Measurements from ENCODE around the gene CD27. TPM values are rescaled to one million over a fixed set of nuclear protein-coding genes. Genes with fewer than 3 reads are reported as not detected.

The CD27 gene
- total and polyA plus RNA-seq, 2 of the 8 experiments (the other 6 are each of a cell fraction or from before 2014, with no cell fraction given), result 0.28 to 0.39 TPM

- TF ChIP-seq POU5F1 (IDR thresholded peaks at IDR 0.05; ENCODE audit: low read depth, low read length) (no peak), GTF2F1 (IDR thresholded peaks at IDR 0.05; ENCODE audit: borderline replicate concordance, low read depth, low read length) (no peak), SAP30 (IDR thresholded peaks at IDR 0.05; ENCODE audit: insufficient read depth, insufficient replicate concordance, low read length) (no peak), POLR2AphosphoS5 (IDR thresholded peaks at IDR 0.05; ENCODE audit: low read depth, low read length) (no peak), TAF7 (optimal IDR thresholded peaks at IDR 0.05; ENCODE audit: borderline replicate concordance, low read depth, low read length) (no peak), USF2 (IDR thresholded peaks at IDR 0.05; ENCODE audit: low read length) (no peak)
- TF ChIP-seq, protein P1, sequence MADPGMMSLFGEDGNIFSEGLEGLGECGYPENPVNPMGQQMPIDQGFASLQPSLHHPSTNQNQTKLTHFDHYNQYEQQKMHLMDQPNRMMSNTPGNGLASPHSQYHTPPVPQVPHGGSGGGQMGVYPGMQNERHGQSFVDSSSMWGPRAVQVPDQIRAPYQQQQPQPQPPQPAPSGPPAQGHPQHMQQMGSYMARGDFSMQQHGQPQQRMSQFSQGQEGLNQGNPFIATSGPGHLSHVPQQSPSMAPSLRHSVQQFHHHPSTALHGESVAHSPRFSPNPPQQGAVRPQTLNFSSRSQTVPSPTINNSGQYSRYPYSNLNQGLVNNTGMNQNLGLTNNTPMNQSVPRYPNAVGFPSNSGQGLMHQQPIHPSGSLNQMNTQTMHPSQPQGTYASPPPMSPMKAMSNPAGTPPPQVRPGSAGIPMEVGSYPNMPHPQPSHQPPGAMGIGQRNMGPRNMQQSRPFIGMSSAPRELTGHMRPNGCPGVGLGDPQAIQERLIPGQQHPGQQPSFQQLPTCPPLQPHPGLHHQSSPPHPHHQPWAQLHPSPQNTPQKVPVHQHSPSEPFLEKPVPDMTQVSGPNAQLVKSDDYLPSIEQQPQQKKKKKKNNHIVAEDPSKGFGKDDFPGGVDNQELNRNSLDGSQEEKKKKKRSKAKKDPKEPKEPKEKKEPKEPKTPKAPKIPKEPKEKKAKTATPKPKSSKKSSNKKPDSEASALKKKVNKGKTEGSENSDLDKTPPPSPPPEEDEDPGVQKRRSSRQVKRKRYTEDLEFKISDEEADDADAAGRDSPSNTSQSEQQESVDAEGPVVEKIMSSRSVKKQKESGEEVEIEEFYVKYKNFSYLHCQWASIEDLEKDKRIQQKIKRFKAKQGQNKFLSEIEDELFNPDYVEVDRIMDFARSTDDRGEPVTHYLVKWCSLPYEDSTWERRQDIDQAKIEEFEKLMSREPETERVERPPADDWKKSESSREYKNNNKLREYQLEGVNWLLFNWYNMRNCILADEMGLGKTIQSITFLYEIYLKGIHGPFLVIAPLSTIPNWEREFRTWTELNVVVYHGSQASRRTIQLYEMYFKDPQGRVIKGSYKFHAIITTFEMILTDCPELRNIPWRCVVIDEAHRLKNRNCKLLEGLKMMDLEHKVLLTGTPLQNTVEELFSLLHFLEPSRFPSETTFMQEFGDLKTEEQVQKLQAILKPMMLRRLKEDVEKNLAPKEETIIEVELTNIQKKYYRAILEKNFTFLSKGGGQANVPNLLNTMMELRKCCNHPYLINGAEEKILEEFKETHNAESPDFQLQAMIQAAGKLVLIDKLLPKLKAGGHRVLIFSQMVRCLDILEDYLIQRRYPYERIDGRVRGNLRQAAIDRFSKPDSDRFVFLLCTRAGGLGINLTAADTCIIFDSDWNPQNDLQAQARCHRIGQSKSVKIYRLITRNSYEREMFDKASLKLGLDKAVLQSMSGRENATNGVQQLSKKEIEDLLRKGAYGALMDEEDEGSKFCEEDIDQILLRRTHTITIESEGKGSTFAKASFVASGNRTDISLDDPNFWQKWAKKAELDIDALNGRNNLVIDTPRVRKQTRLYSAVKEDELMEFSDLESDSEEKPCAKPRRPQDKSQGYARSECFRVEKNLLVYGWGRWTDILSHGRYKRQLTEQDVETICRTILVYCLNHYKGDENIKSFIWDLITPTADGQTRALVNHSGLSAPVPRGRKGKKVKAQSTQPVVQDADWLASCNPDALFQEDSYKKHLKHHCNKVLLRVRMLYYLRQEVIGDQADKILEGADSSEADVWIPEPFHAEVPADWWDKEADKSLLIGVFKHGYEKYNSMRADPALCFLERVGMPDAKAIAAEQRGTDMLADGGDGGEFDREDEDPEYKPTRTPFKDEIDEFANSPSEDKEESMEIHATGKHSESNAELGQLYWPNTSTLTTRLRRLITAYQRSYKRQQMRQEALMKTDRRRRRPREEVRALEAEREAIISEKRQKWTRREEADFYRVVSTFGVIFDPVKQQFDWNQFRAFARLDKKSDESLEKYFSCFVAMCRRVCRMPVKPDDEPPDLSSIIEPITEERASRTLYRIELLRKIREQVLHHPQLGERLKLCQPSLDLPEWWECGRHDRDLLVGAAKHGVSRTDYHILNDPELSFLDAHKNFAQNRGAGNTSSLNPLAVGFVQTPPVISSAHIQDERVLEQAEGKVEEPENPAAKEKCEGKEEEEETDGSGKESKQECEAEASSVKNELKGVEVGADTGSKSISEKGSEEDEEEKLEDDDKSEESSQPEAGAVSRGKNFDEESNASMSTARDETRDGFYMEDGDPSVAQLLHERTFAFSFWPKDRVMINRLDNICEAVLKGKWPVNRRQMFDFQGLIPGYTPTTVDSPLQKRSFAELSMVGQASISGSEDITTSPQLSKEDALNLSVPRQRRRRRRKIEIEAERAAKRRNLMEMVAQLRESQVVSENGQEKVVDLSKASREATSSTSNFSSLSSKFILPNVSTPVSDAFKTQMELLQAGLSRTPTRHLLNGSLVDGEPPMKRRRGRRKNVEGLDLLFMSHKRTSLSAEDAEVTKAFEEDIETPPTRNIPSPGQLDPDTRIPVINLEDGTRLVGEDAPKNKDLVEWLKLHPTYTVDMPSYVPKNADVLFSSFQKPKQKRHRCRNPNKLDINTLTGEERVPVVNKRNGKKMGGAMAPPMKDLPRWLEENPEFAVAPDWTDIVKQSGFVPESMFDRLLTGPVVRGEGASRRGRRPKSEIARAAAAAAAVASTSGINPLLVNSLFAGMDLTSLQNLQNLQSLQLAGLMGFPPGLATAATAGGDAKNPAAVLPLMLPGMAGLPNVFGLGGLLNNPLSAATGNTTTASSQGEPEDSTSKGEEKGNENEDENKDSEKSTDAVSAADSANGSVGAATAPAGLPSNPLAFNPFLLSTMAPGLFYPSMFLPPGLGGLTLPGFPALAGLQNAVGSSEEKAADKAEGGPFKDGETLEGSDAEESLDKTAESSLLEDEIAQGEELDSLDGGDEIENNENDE (IDR thresholded peaks at IDR 0.05; ENCODE audit: insufficient replicate concordance, low read length), result no peak
Measured at GRCh38 chr12:6494968-6495367, 50.2 kb downstream of the CD27 start (continued).
